Sciatic nerve (tissue), 2 donors: ENCODE data around the gene TPH2. TPM values are rescaled to one million over a fixed set of nuclear protein-coding genes. Genes with fewer than 3 reads are reported as not detected.
A peak's percentile ranks its signal among the peaks of the same experiment; 100 is the strongest.

Experiments used
- ATAC-seq: fragments of 200-7000 bp; cut with Tn5 transposase; one replicate; pipeline ENCODE4 v1.9.1; 2020; ENCODE audit warnings: mild to moderate bottlenecking, moderate library complexity
- DNase-seq: peaks from one replicate; pipeline ENCODE4 v3.0.0-alpha.2; 2020; ENCODE audit warnings: low spot score
- intact Hi-C: fragments of 100-400 bp; cut with DNase I; formaldehyde crosslinking; loops from one replicate; pipeline ENCODE4 v1.14.2; 2022
- total RNA-seq: library from RNA; stranded (reverse); fragmentation: NEBNext Ultra II Directional; extraction: Animal tissue kit (Norgen Biotek cat#: 25700); gene quantifications from one replicate; pipeline ENCODE4 v1.2.1, GENCODE V29; 2021
- donor health status: DM: no; HTN: no; CAD: no.
- donor health status: DM: no; HTN: no; CAD: no.

Gene TPH2
- total RNA-seq, 1 donor from 2014 or later: not detected

DNA sequence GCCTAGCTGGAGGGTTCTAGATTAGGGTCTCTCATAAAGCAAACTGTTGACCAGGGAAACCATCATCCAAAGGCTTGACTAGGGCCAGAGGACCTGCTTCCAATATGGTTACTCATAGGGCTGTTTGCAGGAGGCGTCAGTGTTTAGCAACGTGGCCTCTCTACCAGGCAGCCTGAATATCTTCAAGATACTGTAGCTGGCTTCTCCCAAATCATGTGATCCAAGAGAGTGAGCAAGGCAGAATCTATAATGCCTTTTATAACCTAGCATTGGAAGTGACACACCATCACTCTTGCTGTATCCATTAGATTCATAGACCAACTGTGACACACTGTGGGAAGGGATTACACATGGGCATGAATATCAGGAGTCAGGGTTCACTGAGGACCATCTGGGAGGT lies 17.3 kb downstream of the TPH2 start:
- DNase-seq (no peak), ATAC-seq (no peak)
- intact Hi-C loops: no loop called here

DNA sequence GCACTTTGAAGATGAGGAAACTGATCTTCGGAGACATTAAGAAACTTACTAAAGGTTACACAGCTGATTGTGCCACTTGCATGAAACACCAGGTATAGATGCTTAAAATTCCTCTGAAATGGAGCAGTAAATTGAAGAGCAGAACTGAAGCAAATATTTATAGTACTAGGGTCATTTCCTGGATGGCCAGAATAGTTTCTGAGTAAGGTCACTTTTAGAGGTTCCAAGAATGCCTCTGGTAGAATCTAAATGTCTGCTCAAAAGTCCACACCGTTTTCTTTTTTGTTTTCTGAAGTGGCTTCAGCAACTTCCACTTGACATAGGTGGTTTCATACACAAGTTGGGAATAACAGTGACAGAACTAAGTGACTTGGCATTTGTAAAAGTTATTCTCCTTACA lies 19.4 kb downstream of the TPH2 start:
- intact Hi-C loops: no loop called here
- no peak for ATAC-seq
- DNase-seq: no peak

DNA sequence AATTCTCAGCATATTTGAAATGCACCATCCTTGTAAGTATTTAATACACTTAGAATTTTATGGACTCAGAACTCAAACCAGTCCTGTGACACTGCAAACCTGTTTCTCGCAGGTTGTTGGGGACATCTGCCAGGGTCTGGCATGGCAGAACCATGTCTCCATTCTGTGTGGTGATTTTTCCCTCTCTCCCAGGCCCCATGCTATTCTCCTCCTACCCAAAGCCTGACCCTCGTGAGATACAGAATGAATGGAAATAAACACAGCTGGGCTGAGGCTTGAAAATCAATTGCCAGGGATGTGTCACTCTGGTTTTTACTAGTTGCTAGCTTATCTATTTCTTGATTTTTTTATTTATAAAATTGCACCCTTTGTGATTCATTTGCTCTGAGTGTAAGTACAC lies 19.8 kb downstream of the TPH2 start:
- ATAC-seq (no peak), DNase-seq (no peak)
- intact Hi-C loops: no loop called here

DNA sequence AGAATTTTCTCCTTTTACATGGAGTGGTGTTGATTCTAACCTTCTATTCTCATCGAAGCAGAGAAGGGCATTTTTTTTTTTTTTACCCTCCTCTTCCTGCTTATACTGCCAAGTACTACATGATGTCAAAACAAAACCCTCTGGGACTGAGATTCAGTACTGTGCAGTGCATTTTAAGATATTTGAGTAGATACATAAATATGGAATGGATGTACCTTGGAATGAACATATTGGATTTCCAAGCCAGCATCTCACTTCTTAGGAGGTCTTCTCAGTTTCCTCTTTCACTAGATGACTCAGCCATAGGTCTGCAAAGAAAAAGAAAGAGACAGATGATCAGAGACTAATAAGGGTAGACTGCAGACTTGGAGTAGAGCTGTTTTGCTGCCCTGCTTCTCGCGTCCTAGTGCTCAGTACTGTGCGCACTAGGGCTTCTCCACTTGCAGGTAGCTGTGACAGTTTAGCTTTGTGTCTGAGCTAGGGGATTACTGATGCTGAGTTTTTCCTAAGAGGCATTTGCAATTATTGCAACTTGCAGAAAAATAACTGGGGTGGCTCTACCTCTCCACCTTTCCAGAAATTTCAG lies 20.4 kb downstream of the TPH2 start:
- intact Hi-C loops: no loop called here
- DNase-seq (no peak), ATAC-seq (no peak)

DNA sequence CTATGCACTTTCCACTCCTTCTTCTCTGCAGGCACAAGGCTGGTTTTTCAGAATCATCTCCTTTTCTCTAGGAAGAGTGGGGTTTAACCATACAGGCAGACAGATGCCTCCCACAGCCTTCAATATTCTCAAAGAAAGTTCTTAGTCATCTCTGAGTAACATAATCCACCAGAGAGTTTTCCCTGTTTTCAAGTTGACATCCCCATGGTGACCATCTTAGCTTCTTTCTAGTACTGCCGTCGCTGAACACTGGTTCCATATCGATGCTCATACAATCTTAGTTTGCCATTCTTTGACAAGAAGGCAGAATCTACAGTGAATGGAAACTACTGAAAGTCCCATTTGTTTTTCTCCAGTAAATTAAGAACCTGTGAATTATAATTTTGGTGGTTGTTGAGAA lies 28.6 kb downstream of the TPH2 start:
- DNase-seq (no peak), ATAC-seq (no peak)
- intact Hi-C loops: no loop called here

DNA sequence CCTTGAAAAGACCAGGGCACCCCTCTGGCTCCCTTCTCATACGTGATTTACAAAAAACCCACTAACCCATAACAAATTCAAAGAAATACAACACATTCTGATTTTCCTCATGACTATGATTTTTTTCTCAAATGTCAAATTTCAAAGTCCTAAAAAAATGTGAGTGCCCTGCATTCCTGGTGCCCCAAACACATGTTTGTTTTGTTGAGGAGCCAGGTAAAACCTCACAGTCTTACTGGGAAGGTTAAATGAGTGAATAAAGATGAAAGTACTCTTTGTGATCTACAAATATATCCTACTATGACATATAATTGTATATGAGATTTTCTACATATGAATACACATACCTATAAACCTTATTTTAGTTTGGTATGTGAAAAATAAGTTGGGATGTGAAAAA lies 30.7 kb downstream of the TPH2 start:
- intact Hi-C loops: no loop called here
- ATAC-seq (no peak), DNase-seq (no peak)

DNA sequence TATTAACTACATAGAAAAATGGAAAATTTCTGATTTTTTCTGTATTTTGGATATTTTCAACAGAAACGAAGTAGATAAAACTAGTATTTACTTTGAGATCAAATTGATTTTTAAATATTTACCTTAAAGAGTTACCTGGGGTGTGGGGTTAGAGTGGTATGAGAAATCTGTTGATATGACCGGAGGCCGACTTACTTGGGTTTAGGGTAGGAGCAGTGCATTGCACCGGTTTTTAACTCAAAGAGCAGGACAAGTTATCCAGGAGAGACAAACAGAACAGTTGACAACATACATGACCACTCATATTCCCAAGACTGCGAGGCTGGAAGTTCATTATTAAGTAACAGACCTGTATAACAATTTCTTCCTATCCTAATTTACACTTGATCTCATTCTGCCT lies 31.4 kb downstream of the TPH2 start:
- ATAC-seq (no peak), DNase-seq (no peak)
- intact Hi-C loops: no loop called here

DNA sequence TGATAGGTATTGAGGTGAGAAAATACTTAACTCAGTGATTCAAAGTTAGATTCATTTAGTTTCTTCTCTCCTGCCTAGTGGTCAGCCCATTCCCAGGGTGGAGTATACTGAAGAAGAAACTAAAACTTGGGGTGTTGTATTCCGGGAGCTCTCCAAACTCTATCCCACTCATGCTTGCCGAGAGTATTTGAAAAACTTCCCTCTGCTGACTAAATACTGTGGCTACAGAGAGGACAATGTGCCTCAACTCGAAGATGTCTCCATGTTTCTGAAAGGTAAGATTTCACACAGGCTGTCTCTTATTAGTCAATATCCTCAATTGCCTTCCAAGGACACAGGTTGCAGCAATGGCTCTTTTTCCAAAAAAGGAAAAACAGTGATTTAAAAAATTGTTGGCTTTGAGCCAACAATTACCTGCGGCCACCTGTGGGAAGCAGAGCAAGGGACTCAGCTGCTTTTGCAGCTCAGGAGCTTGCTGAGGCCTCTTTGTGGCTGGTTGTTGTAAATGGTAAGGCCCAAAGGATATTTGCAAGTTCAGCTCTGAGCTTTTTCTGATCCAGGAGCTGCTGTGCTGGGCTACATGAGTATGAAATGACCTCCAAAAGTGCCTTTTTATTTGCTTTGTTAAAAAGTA lies 33.9 kb downstream of the TPH2 start:
- DNase-seq (no peak), ATAC-seq (no peak)
- intact Hi-C loops: no loop called here

DNA sequence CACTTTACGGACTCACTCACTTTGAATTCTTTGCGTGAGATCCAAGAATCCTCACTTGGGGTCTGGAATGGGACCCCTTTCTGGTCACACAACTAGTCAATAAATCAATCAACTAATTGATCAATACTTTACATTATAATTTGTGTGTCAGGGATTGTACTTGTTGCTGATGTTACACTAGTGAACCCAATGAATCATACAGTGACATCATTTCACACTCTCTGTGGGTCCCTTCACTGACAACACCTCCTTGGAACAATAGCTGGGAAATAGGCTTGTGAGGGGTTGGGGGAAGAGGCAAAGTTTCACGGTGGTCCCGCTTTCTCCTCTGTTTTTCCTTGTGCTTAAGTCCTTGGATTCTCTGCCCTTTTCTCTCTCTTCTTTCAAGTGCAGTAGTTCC lies 35.0 kb downstream of the TPH2 start:
- intact Hi-C loops: no loop called here
- ATAC-seq: no peak
- no peak for DNase-seq

DNA sequence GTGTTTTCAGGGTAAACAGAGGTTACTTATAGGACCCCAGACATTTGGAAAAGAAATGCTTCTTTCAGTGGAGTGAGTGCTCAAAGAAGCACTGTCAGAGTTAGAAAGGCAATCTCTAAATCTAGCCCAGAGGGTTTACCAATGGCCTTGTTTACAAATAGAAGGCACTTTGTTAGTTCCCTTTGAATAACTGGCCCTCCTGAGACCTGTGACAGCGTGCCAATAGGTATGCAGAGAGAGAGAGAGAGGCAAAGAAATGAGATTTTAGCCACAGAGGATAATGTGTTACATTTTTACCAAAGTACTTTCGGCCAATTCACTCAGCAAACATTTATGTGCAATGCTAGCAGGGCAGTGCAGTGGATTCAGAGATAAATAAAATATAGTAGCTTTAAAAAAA lies 41.9 kb downstream of the TPH2 start:
- intact Hi-C loops: no loop called here
- DNase-seq (no peak), ATAC-seq (no peak)

DNA sequence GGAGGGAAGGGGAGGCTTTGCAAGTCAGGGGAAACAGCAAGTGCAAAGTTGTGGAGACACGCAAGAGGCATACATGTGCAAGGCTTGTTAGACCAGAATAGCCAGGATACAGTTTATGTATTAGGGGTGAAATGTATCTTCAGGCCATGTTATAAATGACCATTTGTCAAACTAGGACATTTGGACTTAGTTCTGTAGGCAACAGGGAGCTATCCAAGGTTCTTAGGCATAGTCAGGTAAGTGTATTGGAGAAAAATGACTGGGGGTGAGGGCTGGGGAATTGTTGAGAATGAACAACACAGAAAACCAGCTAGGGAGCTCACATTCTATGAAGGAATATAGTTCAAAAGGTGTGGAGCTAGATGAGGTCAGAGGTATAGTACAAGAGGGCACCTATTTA lies 42.5 kb downstream of the TPH2 start:
- DNase-seq (no peak), ATAC-seq (no peak)
- intact Hi-C loops: no loop called here

DNA sequence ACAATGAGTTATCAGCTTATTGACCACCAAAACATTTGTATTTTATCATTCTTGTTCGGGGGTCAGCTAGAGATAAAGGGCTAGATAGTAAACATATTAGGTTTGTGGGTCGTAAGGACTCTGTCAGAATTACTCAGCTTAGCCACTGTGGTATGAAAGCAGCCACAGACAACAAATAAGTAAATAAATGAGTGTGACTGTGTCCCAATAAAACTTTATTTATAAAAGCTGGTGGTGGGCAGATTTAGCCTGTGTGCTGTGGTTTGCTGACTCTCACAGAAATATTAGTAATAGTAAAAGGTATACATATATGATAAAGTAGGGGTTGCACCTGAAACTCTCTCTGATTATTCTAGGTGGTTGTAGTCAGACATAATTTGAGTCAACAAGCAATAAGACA lies 56.1 kb downstream of the TPH2 start:
- no peak for DNase-seq
- intact Hi-C loops: no loop called here

DNA sequence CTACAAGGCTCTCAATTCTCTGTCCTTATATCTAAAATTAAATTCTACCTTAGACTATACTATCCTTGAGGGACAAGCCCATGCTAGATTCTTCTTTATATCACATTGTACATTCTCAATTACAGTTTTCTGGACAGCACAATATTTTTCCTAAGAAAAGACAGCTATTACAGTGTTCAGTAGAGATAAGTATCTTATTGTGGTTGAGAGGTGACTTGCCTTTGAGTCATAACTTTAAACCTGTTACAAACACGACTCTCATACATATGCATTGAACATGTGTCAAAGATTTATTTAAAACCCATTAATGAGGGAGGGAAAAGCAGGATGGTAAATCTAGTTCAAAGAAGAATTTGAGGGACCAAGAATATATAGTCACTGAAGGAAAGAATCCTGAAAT lies 61.1 kb downstream of the TPH2 start:
- intact Hi-C loops: no loop called here
- DNase-seq (no peak), ATAC-seq (no peak)

More for the DNA sequence above, 56.1 kb downstream of the TPH2 start:
- ATAC-seq: no peak

DNA sequence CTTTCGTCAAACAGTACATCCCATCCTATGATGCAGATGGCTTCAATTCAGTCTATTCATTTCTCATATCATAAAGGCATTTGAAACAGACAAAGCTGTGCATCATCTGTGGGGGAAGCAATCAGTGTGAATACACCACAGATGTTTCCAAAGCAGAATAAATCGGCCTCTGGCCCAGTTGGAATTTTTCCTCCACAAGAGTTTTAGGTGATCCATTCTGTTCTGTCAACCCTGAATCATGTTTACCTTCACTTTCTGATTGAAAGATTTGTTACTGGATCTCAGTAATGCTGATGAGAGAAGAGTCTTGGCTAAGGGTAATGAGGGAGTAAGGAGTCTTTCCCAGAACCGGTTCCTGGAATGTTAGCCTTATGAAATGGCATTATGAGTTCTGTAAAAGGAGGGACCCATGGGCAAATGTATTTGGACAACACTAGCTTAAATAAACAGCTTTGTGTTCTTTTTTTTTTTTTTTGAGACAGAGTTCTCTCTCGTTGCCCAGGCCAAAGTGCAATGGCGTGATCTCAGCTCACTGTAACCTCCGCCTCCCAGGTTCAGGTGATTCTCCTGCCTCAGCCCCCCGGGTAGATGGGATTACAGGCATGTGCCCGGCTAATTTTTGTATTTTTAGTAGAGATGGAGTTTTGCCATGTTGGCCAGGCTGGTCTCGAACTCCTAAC lies 62.5 kb downstream of the TPH2 start:
- intact Hi-C loops: no loop called here
- DNase-seq (no peak), ATAC-seq (no peak)

DNA sequence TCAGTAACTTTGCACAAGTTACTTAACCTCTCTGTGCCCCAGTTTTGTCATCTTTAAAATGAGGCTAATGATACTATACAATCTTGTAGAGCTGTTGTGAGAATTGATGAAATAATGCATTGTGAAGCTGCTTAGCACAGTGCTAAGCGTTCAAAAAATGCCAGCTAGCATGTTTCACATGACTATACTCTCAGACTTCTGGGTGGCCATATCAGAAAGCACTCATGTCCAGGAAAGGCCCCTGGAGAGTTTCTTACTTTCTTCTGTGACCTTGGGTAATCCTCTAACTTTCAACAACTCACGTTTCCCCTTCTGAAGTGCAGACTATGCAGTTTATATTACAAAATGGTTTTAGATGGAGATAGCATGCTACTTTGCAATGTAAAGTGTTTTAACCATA lies 68.1 kb downstream of the TPH2 start:
- DNase-seq (no peak), ATAC-seq (no peak)
- intact Hi-C loops: no loop called here

DNA sequence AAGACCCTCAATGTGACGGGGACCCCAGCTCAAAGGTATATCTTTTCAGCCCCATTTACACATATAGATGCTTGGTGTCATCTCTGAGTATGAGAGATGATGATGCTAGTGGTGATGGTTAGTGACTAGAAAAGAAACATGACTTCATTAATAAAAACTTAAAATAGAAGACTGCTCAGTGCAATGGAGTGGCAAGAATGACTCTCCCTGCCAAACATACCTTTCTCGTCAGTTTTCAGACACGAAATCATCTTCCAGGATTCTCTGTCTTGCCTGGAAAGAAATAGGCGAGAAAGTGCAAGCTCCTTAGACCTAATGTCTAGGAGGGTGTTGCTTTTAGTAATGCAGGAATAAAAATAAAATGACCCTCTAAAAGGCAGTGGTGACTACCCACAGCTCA lies 71.7 kb downstream of the TPH2 start:
- ATAC-seq: no peak
- no peak for DNase-seq
- intact Hi-C loops: no loop called here

DNA sequence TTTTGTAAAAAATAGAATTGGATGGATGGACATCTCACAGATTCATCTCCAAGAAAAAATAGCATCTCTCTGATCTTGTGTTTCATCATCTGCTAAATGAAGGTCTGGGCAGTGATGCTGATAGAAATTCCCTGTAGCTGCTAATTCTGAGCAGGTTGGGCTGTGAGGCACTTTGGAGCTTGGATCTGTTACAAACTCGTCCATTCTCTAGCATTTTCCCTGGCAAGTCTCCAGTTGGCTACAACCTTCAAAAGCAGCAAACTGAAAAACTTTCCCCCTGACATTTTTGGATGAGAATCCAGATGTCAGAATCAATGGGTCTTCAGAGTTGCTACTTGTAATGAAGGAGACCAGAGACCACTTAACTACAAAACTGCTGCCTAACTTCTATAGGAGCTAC lies 72.7 kb downstream of the TPH2 start:
- no peak for ATAC-seq
- no peak for DNase-seq
- intact Hi-C loops: no loop called here

DNA sequence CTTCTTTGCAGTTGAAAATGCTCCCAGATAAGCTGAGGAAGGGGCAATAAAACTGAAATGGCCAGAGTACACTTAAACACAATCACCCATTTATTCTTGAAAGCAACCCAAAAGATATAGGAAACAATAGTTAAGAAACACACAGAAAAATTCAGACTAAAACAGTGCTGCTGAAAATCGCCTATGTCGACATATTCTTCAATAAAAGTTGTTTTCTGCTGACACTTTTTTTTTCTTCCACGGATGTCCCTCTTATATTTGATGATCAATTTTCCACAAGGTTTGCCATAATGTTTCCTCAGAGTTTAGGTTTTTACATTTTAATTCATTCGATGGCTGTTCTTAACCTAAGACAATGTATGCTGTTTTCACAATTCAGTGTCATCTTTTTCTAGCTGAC lies 74.2 kb downstream of the TPH2 start:
- ATAC-seq (no peak), DNase-seq (no peak)
- intact Hi-C loops: no loop called here

DNA sequence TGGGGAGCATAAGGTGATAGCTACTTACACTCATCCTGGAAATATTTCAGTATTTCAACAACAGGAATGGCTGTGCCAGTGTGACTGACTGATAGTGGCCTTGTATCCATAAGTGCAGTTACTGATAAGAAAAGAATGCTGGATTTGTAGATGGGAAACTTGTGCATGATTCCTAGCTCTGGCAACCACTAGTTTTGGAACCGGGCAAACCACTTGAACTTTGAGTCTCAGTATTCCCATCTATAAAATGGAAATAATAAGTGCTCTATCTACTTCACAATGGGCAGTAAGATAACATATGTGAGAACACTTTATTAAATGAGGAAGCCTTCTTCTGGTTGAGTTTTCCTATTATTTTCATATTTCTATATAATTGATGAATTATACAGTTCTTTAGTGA lies 77.2 kb downstream of the TPH2 start:
- intact Hi-C loops: no loop called here
- DNase-seq (no peak), ATAC-seq (no peak)

DNA sequence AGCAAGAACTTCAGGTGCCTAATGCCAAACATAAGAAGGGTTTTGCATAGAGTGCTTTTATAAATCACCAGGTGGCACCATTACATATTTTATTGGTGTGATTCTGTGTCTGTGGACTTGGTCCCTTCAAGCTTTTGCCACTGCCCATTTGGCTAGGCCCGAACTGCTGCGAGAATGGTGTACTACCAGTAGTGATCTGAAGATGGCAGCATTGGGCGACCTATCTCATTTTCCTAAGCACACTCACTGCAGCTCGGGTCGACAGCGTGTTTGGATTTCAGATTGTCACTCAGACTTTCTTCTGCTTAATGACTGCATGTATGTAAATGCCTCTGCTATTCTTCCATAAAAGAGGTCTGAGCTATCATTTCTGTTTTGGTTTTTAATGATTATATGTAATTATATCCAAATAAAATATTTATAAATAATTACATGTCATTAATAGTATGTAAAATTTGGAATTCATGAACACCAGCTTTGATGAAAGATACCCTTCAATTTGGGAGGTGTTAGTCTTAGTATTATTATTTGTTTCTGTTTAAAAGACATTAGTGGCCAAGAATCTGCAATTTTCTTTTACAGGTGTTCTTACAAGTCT lies 78.5 kb downstream of the TPH2 start:
- peak; percentile 71 for DNase-seq
- intact Hi-C loops: no loop called here
- peak; percentile 81 for ATAC-seq

DNA sequence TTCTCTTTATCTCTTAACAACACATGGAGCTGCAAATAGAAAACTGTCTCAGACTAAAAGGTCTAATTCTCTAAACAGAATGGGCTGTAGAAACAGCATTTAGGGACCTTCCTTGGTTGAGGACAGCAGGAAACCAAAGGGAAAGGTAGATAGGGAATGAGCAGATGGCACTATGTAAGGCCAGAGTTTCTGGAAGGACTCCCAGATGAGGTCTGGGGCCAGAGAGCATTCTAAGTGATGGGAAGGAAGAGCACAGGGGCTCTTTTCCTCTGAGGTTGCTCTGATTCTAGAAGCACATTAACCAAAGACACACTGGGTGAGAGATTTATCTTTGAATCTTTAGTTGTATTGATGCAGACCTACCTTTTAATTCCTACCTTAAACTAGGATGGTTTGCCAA lies 79.4 kb downstream of the TPH2 start:
- no peak for ATAC-seq
- DNase-seq: no peak
- intact Hi-C loops: no loop called here
